Ovary (tissue), 9 donors: Measurements from ENCODE around the gene RAET1L. TPM values are rescaled to one million over a fixed set of nuclear protein-coding genes. Genes with fewer than 3 reads are reported as not detected.

Experiments used
- DNase-seq, 5 donors: peaks; one replicate each; pipeline ENCODE4 v3.0.0-alpha.2; 2019 to 2020
- H3K27ac ChIP-seq, 2 donors: fragments of 200-600 bp; one replicate each; pipeline versions ENCODE4 v1.5.1 to v1.8.0; 2019 to 2022
- H3K27me3 ChIP-seq: fragments of 200-600 bp; one replicate; pipeline ENCODE4 v1.8.0; 2022
- H3K36me3 ChIP-seq: fragments of 200-600 bp; sonication (generic); one replicate; pipeline ENCODE4 v1.5.1; 2019
- H3K4me1 ChIP-seq: one replicate; pipeline ENCODE4 v1.8.1; 2013; ENCODE audit warnings: mild to moderate bottlenecking, moderate library complexity; ENCODE audit not compliant: insufficient read depth
- H3K4me3 ChIP-seq: fragments of 200-600 bp; sonication (generic); one replicate; pipeline ENCODE4 v1.5.1; 2017
- H3K9me3 ChIP-seq, 2 donors: fragments of 200-600 bp in 1 of 2; sonication (generic) in 1 of 2; one replicate each; pipeline versions ENCODE4 v1.5.1 to v1.8.1; 2013 to 2019; ENCODE audit warnings: mild to moderate bottlenecking in 1 of 2, moderate library complexity in 1 of 2
- CTCF ChIP-seq, 3 donors: fragments of 450-650 bp in 2 of 3; fragments of 200-600 bp in 1 of 3; IDR thresholded peaks; one replicate each; pipeline versions ENCODE4 v1.5.1 to v1.8.0; 2016 to 2022; ENCODE audit warnings: antibody characterized with exemption in 3 of 3, mild to moderate bottlenecking in 1 of 3
- EP300 ChIP-seq: sonication (generic); formaldehyde crosslinking; IDR thresholded peaks from one replicate; pipeline ENCODE4 v1.6.1; 2017; ENCODE audit warnings: antibody characterized with exemption
- POLR2A ChIP-seq: fragments of 450-650 bp; IDR thresholded peaks from one replicate; pipeline ENCODE4 v1.6.1; 2017; ENCODE audit warnings: antibody characterized with exemption, mild to moderate bottlenecking, moderate library complexity
- WGBS, 3 donors: extraction: QIAGEN DNeasy Blood & Tissue Kit in 1 of 3; methylation state at CpG; one replicate each; pipeline versions ENCODE4 v1.1.5 to v1.1.7; 2013 to 2017; 5-methylcytosine and 5-hydroxymethylcytosine counted together
- intact Hi-C, 4 donors: fragments of 100-400 bp; cut with DNase I; formaldehyde crosslinking; loops; one replicate each; pipeline versions ENCODE4 v1.11.0 to v1.15.1; 2022 to 2023
- polyA plus RNA-seq, 2 donors: library from polyadenylated mRNA; stranded (reverse); fragments of 200-250 nt in 1 of 2; fragments of 350-450 nt in 1 of 2; fragmentation: Illumina TruSeq in 1 of 2; extraction: RNeasy Lipid Tissue Mini Kit (QIAGEN cat#74804) in 1 of 2; gene quantifications; one replicate each; pipeline ENCODE4 v1.2.3, GENCODE V29; 2013 to 2014
- total RNA-seq, 7 donors: library from RNA; depleted of rRNA in 2 of 7; stranded (reverse); fragments of >200 nt in 2 of 7; fragmentation: NEBNext Ultra II Directional in 3 of 7; extraction: Animal tissue kit (Norgen Biotek cat#: 25700) in 3 of 7; gene quantifications; one replicate each; pipeline versions ENCODE4 v1.1.0 to v1.2.4, GENCODE V29; 2016 to 2023
- donor health status: DM: no; HTN: no; CAD: no; lungs with moderate emphysema.
- donor health status: DM: no; HTN: no; CAD: no.
- donor health status: Bipolar disorder and iron deficiency.
- donor health status: DM: yes; HTN: yes; CAD: no.
- donor health status: DM: no; HTN: no; CAD: no.
- donor health status: DM: yes; HTN: yes; CAD: no.

Gene RAET1L
- total and polyA plus RNA-seq, 9 donors: not detected

DNA sequence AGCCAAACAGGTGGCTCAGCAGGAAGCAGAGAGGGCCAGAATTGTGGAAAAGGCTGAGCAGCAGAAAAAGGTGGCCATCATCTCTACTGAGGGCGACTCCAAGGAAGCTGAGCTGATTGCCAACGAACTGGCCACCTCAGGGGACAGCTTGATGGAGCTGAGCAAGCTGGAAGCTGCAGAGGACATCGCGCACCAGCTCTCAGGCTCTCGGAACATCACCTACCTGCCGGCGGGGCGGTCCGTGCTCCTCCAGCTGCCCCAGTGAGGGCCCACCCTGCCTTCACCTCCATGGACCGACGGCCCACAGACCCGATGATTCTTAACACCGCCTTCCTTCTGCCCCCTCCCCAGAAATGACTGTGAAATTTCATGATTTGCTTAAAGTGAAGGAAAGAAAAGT is 17.8 kb upstream of the RAET1L start:
- no peak for DNase-seq
- no peaks in the 10 kb centered on the region for H3K4me1 ChIP-seq
- no peaks in the 10 kb centered on the region for H3K9me3 ChIP-seq
- intact Hi-C loops: no loop called here
- H3K4me3 ChIP-seq: no peak overlapping the region
- no peak for TF ChIP-seq CTCF (IDR thresholded peaks at IDR 0.05)
- TF ChIP-seq POLR2A: no peak
- no peak for TF ChIP-seq EP300
- H3K36me3 ChIP-seq: no peaks in the 10 kb centered on the region
- no peak overlapping the region for H3K27ac ChIP-seq
- H3K27me3 ChIP-seq: no peaks in the 10 kb centered on the region
- 89 to 93% (median 89%) methylated on average over 13 of the region's 13 CpGs for WGBS, 3 donors

GRCh38 chr6:150038202-150039062 is 13.1 kb upstream of the RAET1L start:
- H3K4me3 ChIP-seq: no peak overlapping the region
- H3K27me3 ChIP-seq: no peaks in the 10 kb centered on the region
- TF ChIP-seq EP300 (no peak), CTCF (IDR thresholded peaks at IDR 0.05) (no peak), POLR2A (no peak)
- H3K36me3 ChIP-seq: no peaks in the 10 kb centered on the region
- H3K27ac ChIP-seq: no peak overlapping the region
- H3K9me3 ChIP-seq: no peaks in the 10 kb centered on the region
- DNase-seq: no peak
- peaks cover 5% of the 10 kb centered on the region for H3K4me1 ChIP-seq
- intact Hi-C loops: no loop called here
- WGBS, 3 donors: 4 to 6% (median 5%) methylated on average over 21 of the region's 21 CpGs

GRCh38 chr6:150037526-150038201 is 12.3 kb upstream of the RAET1L start:
- TF ChIP-seq CTCF (IDR thresholded peaks at IDR 0.05): no peak
- TF ChIP-seq POLR2A: no peak
- TF ChIP-seq EP300: no peak
- peaks cover 5% of the 10 kb centered on the region for H3K4me1 ChIP-seq
- no peak overlapping the region for H3K4me3 ChIP-seq
- intact Hi-C loops: no loop called here
- no peaks in the 10 kb centered on the region for H3K9me3 ChIP-seq
- WGBS, 3 donors: 1 to 2% (median 1%) methylated on average over 46 to 55 of the region's 55 CpGs
- H3K27ac ChIP-seq: no peak overlapping the region
- H3K36me3 ChIP-seq: no peaks in the 10 kb centered on the region
- H3K27me3 ChIP-seq: no peaks in the 10 kb centered on the region
- no peak for DNase-seq

DNA sequence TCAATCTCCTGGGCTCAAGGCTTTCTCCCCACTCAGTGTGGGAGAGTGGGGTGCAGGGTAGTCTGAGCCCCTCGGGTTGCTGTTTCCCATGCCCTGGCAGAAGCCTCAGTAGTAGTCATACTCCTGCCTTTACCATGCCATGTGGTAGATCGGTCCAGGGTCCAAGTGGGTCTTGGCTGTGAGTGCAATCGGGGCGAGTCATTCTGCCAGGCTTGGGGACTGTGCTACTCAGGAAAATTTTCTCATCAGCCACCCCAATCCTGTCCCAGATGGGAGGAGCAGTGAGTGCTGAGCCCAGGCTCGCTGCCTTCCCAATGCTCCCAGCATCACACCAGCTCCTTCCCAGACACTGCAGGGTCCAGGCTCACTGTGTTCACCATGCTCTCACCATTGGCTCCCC is 10.7 kb upstream of the RAET1L start:
- TF ChIP-seq EP300 (no peak), POLR2A (no peak), CTCF (IDR thresholded peaks at IDR 0.05) (no peak)
- Histone ChIP-seq H3K4me3 (no peak overlapping the region), H3K27me3 (no peaks in the 10 kb centered on the region), H3K27ac (no peak overlapping the region), H3K4me1 (peaks cover 5% of the 10 kb centered on the region), H3K9me3 (no peaks in the 10 kb centered on the region), H3K36me3 (no peaks in the 10 kb centered on the region)
- intact Hi-C loops: no loop called here
- WGBS, 3 donors: 70 to 76% (median 73%) methylated on average over 5 of the region's 5 CpGs
- no peak for DNase-seq
